Measurements from ENCODE around the gene RLIM. TPM values are rescaled to one million over a fixed set of nuclear protein-coding genes. Genes with fewer than 3 reads are reported as not detected.

RLIM gene
- total and polyA plus RNA-seq, 2 of the 8 experiments (the other 6 are each of a cell fraction or from before 2014, with no cell fraction given): 6.3 to 34.6 TPM

DNA sequence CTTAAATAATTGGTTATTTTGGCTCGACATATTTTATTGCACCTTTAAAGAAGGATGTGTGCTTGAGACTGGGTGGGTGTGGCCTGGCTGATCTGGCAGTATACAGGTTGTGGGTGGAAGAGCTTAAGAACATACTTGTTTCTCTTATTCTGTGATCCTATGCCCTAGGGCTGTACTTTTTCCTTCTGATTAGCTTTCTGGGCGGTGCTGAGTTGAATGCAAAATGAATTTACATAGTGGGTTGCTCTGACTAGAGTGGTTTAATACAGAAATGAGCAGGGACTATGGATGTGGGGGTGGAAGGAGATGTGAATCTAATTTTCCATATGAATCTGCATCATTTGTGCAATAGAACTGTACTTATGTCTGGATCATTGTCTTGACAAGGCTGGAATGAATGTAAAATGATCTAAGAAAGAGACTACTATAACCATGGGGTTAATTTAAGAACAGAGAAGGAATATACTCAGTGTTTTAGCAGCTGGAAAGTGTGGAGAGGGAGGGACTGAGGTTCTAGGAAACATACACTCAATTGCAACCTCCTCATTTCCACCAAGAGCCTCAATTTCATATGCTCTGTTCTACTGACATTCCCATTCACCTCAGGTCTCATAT, 73.7 kb downstream of the RLIM start:
- Histone ChIP-seq H3K27ac (ENCODE audit: low read depth, low read length) (no peak overlapping the region), H3K14ac (ENCODE audit: insufficient read length) (no peak overlapping the region), H3K4ac (replicated peaks; ENCODE audit: insufficient read length, low read depth, low read length) (no peak overlapping the region), H2AFZ (ENCODE audit: low read length) (no peak overlapping the region), H2BK5ac (ENCODE audit: low read depth, low read length) (no peak overlapping the region), H2BK120ac (replicated peaks; ENCODE audit: low read depth, low read length) (no peak overlapping the region), H3K36me3 (ENCODE audit: control insufficient read depth in 2 of 4, insufficient read depth in 4 of 4, low read length in 3 of 4) (no peaks in the 10 kb centered on the region), H4K91ac (replicated peaks; ENCODE audit: insufficient read length, low read length) (no peak overlapping the region), H2BK20ac (ENCODE audit: low read length) (no peak overlapping the region), H3K79me2 (ENCODE audit: control insufficient read depth in 1 of 2, insufficient read depth in 2 of 2, low read length in 2 of 2) (no peaks in the 10 kb centered on the region), H4K8ac (ENCODE audit: extremely low read depth, insufficient read depth, low read length) (no peak overlapping the region), H4K5ac (ENCODE audit: insufficient read length, low read depth, low read length) (no peak overlapping the region), H4K20me1 (replicated peaks in 1 of 2; ENCODE audit: control insufficient read depth in 1 of 2, insufficient read depth in 2 of 2, low read length in 2 of 2) (no peaks in the 10 kb centered on the region), H3K27me3 (replicated peaks in 1 of 4; ENCODE audit: control insufficient read depth in 3 of 4, extremely low read depth in 1 of 4, insufficient read depth in 3 of 4, low read length in 3 of 4) (peaks cover 0 to 2% (median 0%) of the 10 kb centered on the region in 4 experiments; a peak in 2 of 7 replicates), H3K4me3 (ENCODE audit: extremely low read depth in 1 of 4, insufficient read depth in 2 of 4, low read depth in 3 of 4, low read length in 4 of 4) (no peak overlapping the region), H3K9ac (replicated peaks in 1 of 4; ENCODE audit: extremely low read depth in 1 of 4, low read depth in 3 of 4, low read length in 3 of 4) (no peak overlapping the region), H2BK15ac (ENCODE audit: low read length) (no peak overlapping the region), H3K4me1 (replicated peaks in 1 of 4; ENCODE audit: control insufficient read depth in 3 of 4, insufficient read depth in 4 of 4, low read length in 3 of 4) (peaks cover 0 to 11% (median 2%) of the 10 kb centered on the region in 4 experiments; a peak in 3 of 7 replicates), H3K79me1 (ENCODE audit: low read depth, low read length) (no peaks in the 10 kb centered on the region), H3K56ac (replicated peaks; ENCODE audit: insufficient read length, low read depth, low read length) (no peak overlapping the region), H3K23me2 (ENCODE audit: low read depth, low read length) (peaks cover 4% of the 10 kb centered on the region; the same call in 1 of the 2 replicates), H3K4me2 (ENCODE audit: insufficient read depth in 1 of 2, low read depth in 2 of 2, low read length in 2 of 2) (no peak overlapping the region), H2AK5ac (ENCODE audit: low read depth, low read length) (no peak overlapping the region), H3K9me3 (ENCODE audit: insufficient read depth in 2 of 2, low read depth in 1 of 2, low read length in 1 of 2) (no peaks in the 10 kb centered on the region), H3K18ac (ENCODE audit: extremely low read depth, low read length) (no peak overlapping the region), H3K23ac (ENCODE audit: insufficient read length) (no peak overlapping the region), H2BK12ac (ENCODE audit: low read depth, low read length) (no peak overlapping the region)
- WGBS, 2 experiments (ENCODE audit: extremely low coverage in 1 of 2, insufficient coverage in 1 of 2, insufficient read length in 1 of 2, insufficient replicate concordance in 2 of 2, low coverage in 1 of 2, low lambda C conversion rate in 2 of 2, missing lambda C conversion rate in 1 of 2): 80% methylated on average over 2 of the region's 2 CpGs; no CpG with 5 or more reads in 1 of the 2 experiments
- DNase-seq (ENCODE audit: low read depth in 1 of 2, low spot score in 2 of 2) (no peak), FAIRE-seq (no peak)
- ChIA-PET CTCF (ENCODE audit: partially characterized antibody) (interaction anchor here (0.9 to 2.1 kb wide), 4 partner anchors 9 to 157 kb away, joined by 3 to 11 read pairs (median 3); no protein-coding TSS in a partner anchor), POLR2A (ENCODE audit: partially characterized antibody) (no interaction called here)
- TF ChIP-seq SIN3A (conservative IDR thresholded peaks at IDR 0.05 in 1 of 2, IDR thresholded peaks at IDR 0.05 in 1 of 2; ENCODE audit: low read depth in 1 of 2, low read length in 2 of 2) (no peak), EZH2 (IDR thresholded peaks at IDR 0.05; ENCODE audit: low read depth, low read length, severe bottlenecking) (no peak), GABPA (IDR thresholded peaks at IDR 0.05; ENCODE audit: borderline replicate concordance, insufficient read depth, low read length) (no peak), SIRT6 (IDR thresholded peaks at IDR 0.05; ENCODE audit: low read length) (no peak), CBX8 (IDR thresholded peaks at IDR 0.05; ENCODE audit: borderline replicate concordance, low read depth, low read length) (no peak)

All from H1 (cell line).